Breast epithelium (tissue), 4 donors: Measurements from ENCODE around the gene NRXN2. TPM values are rescaled to one million over a fixed set of nuclear protein-coding genes. Genes with fewer than 3 reads are reported as not detected.

ENCODE experiments used
- DNase-seq, 2 donors: peaks; one replicate each; pipeline ENCODE4 v3.0.0-alpha.2; 2019; ENCODE audit warnings: low spot score in 2 of 2
- H3K27ac ChIP-seq, 2 donors: fragments of 200-600 bp; sonication (generic) in 1 of 2; one replicate each; pipeline ENCODE4 v1.5.1; 2016 to 2019; ENCODE audit warnings: mild to moderate bottlenecking in 1 of 2
- H3K27me3 ChIP-seq, 2 donors: fragments of 200-600 bp; sonication (generic) in 1 of 2; one replicate each; pipeline versions ENCODE4 v1.5.1 to v1.6.0; 2017 to 2019; ENCODE audit warnings: control low read depth in 1 of 2, mild to moderate bottlenecking in 1 of 2
- H3K36me3 ChIP-seq: fragments of 200-600 bp; one replicate; pipeline ENCODE4 v1.5.1; 2019
- H3K4me1 ChIP-seq, 2 donors: fragments of 200-600 bp; sonication (generic); one replicate each; pipeline ENCODE4 v1.5.1; 2016 to 2019; ENCODE audit warnings: control low read depth in 1 of 2
- H3K4me3 ChIP-seq, 3 donors: fragments of 200-600 bp; sonication (generic); 1 replicate in 2 of 3; 2 replicates in 1 of 3; pipeline ENCODE4 v1.5.1; 2016 to 2019; ENCODE audit warnings: mild to moderate bottlenecking in 3 of 3, moderate library complexity in 2 of 3
- H3K9me3 ChIP-seq, 2 donors: fragments of 200-600 bp; sonication (generic) in 1 of 2; one replicate each; pipeline ENCODE4 v1.5.1; 2016 to 2019; ENCODE audit warnings: control low read depth in 1 of 2
- POLR2A ChIP-seq: fragments of 450-650 bp; IDR thresholded peaks from one replicate; pipeline ENCODE4 v1.6.1; 2016; ENCODE audit warnings: antibody characterized with exemption, mild to moderate bottlenecking, moderate library complexity
- POLR2AphosphoS5 ChIP-seq, 3 donors: sonication (generic); formaldehyde crosslinking; IDR thresholded peaks; one replicate each; pipeline ENCODE4 v1.6.1; 2017; ENCODE audit warnings: antibody characterized with exemption in 3 of 3
- intact Hi-C: fragments of 100-400 bp; cut with DNase I; formaldehyde crosslinking; loops from one replicate; pipeline ENCODE4 v1.15.1; 2023; ENCODE audit warnings: low total_unique reads
- total RNA-seq, 3 donors: library from RNA; depleted of rRNA; stranded (reverse); fragments of >200 nt; gene quantifications; one replicate each; pipeline ENCODE4 v1.1.0, GENCODE V29; 2016
- TF ChIP-seq, protein P1 (sequence below), 3 donors: fragments of 450-650 bp; IDR thresholded peaks; one replicate each; pipeline ENCODE4 v1.5.1; 2016 to 2017; ENCODE audit warnings: antibody characterized with exemption in 3 of 3, mild to moderate bottlenecking in 3 of 3, moderate library complexity in 3 of 3

Gene NRXN2
- total RNA-seq, 3 donors from 2014 or later, result 1.8 to 4.3 (median 3.5) TPM

GRCh38 chr11:64674774-64675173 is 48.2 kb downstream of the NRXN2 start:
- Histone ChIP-seq H3K9me3 (no peaks in the 10 kb centered on the region), H3K27me3 (peaks cover 0 to 21% of the 10 kb centered on the region in 2 donors), H3K27ac (no peak overlapping the region), H3K4me1 (no peaks in the 10 kb centered on the region), H3K36me3 (no peaks in the 10 kb centered on the region), H3K4me3 (no peak overlapping the region)
- DNase-seq, result no peak
- TF ChIP-seq, protein P1, sequence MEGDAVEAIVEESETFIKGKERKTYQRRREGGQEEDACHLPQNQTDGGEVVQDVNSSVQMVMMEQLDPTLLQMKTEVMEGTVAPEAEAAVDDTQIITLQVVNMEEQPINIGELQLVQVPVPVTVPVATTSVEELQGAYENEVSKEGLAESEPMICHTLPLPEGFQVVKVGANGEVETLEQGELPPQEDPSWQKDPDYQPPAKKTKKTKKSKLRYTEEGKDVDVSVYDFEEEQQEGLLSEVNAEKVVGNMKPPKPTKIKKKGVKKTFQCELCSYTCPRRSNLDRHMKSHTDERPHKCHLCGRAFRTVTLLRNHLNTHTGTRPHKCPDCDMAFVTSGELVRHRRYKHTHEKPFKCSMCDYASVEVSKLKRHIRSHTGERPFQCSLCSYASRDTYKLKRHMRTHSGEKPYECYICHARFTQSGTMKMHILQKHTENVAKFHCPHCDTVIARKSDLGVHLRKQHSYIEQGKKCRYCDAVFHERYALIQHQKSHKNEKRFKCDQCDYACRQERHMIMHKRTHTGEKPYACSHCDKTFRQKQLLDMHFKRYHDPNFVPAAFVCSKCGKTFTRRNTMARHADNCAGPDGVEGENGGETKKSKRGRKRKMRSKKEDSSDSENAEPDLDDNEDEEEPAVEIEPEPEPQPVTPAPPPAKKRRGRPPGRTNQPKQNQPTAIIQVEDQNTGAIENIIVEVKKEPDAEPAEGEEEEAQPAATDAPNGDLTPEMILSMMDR (IDR thresholded peaks at IDR 0.05), result no peak
- no peak for TF ChIP-seq POLR2A
- TF ChIP-seq POLR2AphosphoS5 (IDR thresholded peaks at IDR 0.05), result no peak
- intact Hi-C loops, result no loop called here

DNA sequence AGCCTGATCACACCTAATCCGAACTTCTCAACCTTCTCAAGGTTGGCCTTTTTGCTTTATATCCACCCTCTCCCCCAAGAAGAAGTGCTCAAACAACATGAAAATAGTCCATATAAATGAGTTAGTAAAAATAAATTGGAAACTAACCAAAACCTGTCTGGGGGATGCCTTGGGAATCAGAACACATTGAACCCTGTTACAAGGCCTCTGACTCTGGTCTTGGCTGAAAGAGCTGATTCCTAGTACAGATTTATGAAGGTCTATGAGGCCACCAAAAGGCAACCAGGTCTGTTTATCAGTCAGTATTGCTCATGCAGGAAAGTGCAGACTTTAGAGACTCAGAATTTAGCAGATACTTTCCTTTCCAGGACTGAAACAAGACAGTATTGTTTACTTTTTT is 49.7 kb downstream of the NRXN2 start:
- Histone ChIP-seq H3K9me3 (no peaks in the 10 kb centered on the region), H3K4me3 (no peak overlapping the region), H3K4me1 (no peaks in the 10 kb centered on the region), H3K36me3 (no peaks in the 10 kb centered on the region), H3K27me3 (peaks cover 0 to 21% of the 10 kb centered on the region in 2 donors), H3K27ac (no peak overlapping the region)
- intact Hi-C loops, result no loop called here
- no peak for DNase-seq
- TF ChIP-seq, protein P1 (IDR thresholded peaks at IDR 0.05), result no peak
- TF ChIP-seq POLR2A (no peak), POLR2AphosphoS5 (IDR thresholded peaks at IDR 0.05) (no peak)

DNA sequence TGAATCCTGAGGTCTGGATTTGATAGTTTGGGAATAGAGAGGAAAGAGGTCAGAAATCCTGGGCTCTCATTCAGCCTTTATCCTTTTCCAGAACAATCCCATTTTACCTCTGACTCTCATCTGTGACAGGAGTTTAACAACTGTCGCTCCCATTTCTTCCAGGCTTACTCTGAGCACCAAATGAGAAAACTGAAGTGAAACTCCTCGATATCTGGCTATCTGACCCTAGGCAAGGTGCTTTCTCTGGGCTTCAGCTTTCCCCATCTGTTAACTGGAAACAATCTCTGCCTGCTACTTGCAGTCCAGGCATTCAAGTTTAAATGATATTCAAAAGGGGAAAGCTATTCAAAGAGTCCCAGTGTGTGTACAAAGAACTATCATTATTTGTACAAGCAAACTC is 50.1 kb downstream of the NRXN2 start:
- TF ChIP-seq, protein P1 (IDR thresholded peaks at IDR 0.05), result no peak
- TF ChIP-seq POLR2A, result no peak
- no peak for TF ChIP-seq POLR2AphosphoS5 (IDR thresholded peaks at IDR 0.05)
- intact Hi-C loops, result no loop called here
- DNase-seq, result no peak
- no peaks in the 10 kb centered on the region for H3K9me3 ChIP-seq
- H3K4me1 ChIP-seq, result no peaks in the 10 kb centered on the region
- H3K27ac ChIP-seq, result no peak overlapping the region
- H3K36me3 ChIP-seq, result no peaks in the 10 kb centered on the region
- H3K27me3 ChIP-seq, result peaks cover 0 to 21% of the 10 kb centered on the region in 2 donors
- no peak overlapping the region for H3K4me3 ChIP-seq

DNA sequence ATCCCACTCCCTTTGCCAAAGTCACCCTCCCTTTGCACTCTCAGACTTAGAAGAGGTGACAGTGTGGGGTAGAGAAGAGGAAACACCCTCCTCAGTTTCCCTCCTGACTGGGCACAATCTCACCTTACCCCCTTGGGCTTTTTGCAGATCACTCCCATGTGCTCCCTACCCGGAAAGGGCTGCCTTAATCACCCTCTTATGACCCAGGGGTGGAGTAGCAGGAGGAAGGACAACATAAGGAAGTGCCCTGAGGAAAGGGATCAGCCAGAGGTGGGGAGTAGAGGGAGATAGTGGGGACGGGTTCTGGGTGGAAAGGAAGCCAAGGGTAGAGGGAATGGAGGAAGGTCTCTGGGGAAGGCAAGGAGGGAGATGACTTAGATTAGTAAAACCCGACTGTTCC is 52.0 kb downstream of the NRXN2 start:
- H3K9me3 ChIP-seq, result no peaks in the 10 kb centered on the region
- no peak overlapping the region for H3K27ac ChIP-seq
- H3K4me3 ChIP-seq, result no peak overlapping the region
- H3K27me3 ChIP-seq, result peaks cover 0 to 21% of the 10 kb centered on the region in 2 donors
- intact Hi-C loops, result no loop called here
- no peaks in the 10 kb centered on the region for H3K4me1 ChIP-seq
- no peaks in the 10 kb centered on the region for H3K36me3 ChIP-seq
- no peak for DNase-seq
- TF ChIP-seq POLR2A (no peak), POLR2AphosphoS5 (IDR thresholded peaks at IDR 0.05) (no peak)
- TF ChIP-seq, protein P1 (IDR thresholded peaks at IDR 0.05), result no peak

GRCh38 chr11:64667154-64667745 is 55.7 kb downstream of the NRXN2 start:
- no peak overlapping the region for H3K4me3 ChIP-seq
- TF ChIP-seq POLR2A (no peak), POLR2AphosphoS5 (IDR thresholded peaks at IDR 0.05) (no peak)
- TF ChIP-seq, protein P1 (IDR thresholded peaks at IDR 0.05), result no peak
- H3K27ac ChIP-seq, result no peak overlapping the region
- H3K9me3 ChIP-seq, result no peaks in the 10 kb centered on the region
- no peaks in the 10 kb centered on the region for H3K4me1 ChIP-seq
- peaks cover 0 to 20% of the 10 kb centered on the region in 2 donors for H3K27me3 ChIP-seq
- H3K36me3 ChIP-seq, result no peaks in the 10 kb centered on the region
- intact Hi-C loops, result no loop called here
- no peak for DNase-seq
